ENCODE measurements around the gene HPSE2.

HPSE2 gene

DNA sequence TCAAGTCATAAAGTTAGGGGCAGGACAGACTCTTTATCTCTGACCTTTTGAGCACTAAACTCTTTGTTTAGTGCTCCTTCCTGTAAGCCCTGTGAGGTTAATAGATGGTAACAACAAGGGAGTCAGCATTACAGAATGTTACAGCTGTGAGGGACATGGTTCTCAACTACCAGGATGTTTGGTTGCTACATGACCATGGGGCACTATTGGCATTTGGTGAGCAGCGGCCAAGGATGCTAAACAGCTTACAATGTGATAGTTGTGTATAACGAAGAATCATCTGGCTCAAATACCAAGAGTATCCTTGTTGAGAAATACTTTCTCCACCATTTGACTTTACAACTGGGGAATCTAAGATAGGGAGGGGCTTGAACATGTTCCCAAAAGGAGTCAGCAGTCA is 753.6 kb downstream of the HPSE2 start:
- DNase-seq, result no peak

- no peak for DNase-seq
These were observed 754.2 kb downstream of the HPSE2 start for GRCh38 chr10:98481404-98481945.

DNA sequence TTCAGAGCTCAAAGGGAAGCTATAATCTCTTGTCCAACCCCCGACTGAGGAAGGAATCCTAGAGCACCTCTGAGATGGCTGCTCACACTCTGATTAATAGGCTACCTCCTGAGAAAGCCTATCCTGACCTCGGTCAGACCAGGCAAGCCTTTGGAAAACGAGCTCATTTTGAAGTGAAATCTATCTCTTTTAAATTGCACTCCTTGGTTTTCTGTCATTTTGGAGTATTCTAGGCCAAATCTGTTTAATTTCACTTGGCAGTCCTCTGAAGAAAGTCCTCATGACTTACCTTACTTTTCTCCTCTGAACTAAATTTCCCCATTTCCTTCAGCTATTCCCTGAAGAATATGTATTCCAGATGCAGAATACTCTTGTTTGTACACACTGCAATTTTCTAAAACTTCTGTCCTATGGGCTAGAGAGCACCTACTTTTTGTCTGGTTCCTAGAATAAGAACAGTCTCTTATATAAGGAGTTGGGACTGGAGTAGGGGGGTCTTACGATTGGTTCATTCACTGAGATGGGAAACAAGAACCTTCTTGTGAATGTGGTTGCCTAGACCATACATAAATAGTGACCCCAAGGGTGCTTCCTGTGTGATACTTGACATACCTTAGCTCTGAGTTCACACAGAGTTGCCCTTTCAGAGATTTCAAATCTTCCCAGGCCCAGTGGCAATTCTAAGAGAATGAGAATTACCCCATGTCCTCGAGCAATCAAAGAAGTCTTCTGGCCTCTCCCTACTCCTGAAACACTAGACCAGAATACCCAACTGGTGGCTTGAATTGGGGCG is 757.0 kb downstream of the HPSE2 start:
- DNase-seq, result no peak

GRCh38 chr10:98477861-98478260 is 757.8 kb downstream of the HPSE2 start:
- DNase-seq, result no peak

GRCh38 chr10:98474628-98475027 is 761.0 kb downstream of the HPSE2 start:
- DNase-seq, result no peak

DNA sequence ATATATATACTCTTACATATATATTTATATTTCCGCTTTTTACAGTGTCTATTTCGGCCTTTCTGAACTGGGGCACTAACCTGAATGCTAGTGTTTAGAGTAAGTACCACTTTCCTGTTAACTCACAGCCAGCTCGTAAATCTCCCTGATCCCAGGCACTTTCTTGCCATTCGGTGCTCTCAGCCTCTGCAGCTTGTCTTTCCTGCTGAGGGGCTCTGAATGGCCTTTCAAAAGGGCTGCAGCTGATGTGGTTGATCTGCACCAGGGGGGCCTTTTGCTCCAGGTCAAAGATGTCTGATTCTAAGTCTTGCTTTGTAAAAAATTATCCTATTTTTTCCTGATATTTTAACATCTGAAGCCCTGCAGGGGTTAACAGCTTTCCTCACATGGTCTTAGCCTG is 763.5 kb downstream of the HPSE2 start:
- DNase-seq, result no peak

- DNase-seq, result no peak
These were observed 764.8 kb downstream of the HPSE2 start for GRCh38 chr10:98470850-98471249.

DNA sequence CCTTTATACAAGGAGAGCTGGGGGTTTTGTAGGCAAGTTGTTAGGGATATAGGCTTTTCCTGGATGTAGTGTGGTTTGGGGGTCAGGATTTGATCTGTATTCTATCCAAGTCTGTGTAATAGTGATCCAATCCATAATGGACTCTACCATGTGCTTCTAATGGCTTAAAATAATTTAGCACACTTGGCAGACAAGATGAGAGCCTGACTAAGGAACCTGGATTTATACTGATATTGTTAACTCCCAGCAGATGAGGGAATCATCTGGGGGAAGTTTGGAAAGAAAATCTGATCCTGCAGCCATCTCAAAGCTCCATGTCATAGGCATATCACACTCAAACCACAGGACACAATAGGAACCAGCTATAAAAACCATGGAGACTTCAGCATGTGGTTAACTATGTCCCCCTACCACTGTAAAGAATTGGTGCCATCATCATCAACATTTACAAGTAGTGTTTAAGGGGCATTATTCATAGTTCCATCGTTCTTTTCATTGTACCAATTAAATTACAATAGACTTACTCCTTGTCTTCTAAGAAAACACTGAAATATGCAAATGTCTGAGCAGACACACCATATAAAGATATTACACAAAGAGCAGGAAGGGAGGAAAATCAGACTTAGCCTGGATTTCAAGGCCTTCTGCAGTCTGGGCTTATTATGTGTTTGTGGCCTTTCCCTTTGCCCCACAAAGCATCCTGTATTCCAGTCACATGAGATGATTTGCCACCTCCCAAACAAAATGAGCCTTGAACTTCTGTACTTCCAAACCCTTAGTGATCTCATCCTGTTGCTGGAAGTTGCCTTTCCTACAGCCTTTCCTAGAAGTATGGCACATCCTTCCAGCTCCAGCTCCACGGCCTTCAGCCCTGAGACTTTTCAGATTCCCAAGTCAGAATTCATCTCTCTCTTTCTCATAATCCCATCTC is 766.4 kb downstream of the HPSE2 start:
- DNase-seq, result no peak

DNA sequence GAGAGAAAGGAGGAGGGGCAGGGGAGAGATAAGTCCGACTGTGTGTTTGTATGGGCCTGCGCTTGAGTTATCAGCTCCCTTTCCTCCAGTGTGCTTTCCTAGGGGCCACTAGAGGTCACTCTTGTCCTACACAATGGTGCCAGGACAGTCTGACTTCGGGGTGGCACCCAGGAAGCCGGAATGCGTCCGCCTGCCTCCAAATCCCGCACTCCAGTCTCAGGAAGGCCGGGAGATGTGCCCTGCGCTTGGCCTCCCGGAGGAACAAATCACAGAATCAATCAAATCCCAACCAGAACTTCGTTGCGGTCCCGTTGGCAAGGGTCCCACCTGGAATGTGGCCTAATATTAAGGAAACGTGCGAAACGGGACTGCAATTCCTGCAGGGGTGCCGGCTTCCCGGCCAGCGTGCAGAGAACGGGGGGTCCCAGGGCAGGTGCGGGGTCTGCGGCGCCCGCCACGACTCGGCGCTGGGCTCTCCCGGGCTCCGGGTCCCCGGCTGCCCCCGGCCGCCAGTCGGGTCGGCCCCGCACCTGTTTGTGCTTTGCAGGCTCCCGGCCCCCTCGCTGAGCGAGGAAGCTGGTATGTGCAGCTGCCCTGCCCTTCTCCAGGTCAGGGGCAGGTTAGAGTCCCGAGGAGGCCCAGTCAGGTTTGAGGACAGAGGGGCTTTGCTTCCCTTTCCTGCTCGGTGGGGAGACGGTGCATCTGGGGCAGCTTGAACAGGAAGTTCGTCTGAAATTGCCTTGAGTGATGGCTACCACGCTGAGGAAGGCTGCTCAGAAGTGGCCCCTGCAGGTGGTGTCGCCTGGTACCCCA is 767.9 kb downstream of the HPSE2 start:
- peak; percentile 79 for DNase-seq

- DNase-seq, result no peak
These were observed 768.7 kb downstream of the HPSE2 start for GRCh38 chr10:98466861-98467505.

DNA sequence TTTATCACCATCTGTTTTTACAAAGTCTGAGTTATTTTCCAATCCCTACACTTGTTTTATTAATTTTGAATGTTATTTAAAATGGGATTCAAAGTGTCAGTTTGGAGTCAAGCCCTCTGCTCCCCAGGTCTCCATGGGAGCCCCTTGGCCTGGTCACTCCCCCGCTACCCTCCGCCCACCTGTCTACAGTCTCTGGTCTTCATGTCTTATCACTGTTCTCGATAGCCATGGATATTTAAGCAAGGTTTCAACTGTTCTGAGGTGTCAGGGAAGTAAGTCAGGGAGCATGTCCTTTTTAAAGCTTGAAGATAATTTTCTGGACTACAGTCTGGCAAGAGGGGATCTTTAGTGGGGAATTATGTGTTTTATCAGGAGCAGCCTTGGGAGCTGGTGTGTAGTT is 769.8 kb downstream of the HPSE2 start:
- no peak for DNase-seq

DNA sequence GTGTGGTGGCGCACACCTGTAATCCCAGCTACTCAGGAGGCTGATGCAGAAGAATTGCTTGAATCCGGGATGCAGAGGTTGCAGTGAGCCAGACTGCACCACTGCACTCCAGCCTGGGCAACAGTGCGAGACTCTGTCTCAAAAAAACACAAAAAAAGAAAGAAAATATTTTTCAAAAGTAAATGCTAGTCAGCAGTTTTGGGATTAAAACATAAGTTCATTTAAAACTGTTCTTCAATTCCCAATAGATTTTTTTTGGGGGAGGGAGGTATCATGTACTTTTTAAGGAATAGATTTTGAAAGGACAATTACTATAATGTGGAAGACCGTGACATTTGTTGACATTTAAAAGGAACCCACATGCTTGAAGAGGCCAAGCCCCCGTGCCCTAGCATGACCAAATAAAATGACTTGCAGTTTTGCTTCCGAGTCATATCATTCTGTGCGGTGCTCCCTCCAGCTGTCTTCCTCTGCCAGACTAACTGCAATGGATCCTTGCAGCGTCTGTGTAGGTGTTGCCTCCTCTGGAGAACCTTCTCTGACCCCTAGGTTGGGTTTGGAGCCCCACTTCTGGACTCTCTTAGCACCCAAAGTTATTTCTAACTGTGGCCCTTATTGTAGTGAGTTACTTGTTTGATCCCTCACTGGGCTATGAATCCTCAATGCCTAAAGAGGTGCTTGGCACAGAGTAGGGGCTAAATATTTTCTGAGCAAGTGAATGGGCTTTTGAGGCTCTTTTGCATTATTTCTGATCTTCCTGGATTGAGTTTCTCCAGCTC is 771.5 kb downstream of the HPSE2 start:
- no peak for DNase-seq

GRCh38 chr10:98463016-98463415 is 772.6 kb downstream of the HPSE2 start:
- no peak for DNase-seq

- no peak for DNase-seq
These were observed 774.2 kb downstream of the HPSE2 start for GRCh38 chr10:98461500-98461842.

DNA sequence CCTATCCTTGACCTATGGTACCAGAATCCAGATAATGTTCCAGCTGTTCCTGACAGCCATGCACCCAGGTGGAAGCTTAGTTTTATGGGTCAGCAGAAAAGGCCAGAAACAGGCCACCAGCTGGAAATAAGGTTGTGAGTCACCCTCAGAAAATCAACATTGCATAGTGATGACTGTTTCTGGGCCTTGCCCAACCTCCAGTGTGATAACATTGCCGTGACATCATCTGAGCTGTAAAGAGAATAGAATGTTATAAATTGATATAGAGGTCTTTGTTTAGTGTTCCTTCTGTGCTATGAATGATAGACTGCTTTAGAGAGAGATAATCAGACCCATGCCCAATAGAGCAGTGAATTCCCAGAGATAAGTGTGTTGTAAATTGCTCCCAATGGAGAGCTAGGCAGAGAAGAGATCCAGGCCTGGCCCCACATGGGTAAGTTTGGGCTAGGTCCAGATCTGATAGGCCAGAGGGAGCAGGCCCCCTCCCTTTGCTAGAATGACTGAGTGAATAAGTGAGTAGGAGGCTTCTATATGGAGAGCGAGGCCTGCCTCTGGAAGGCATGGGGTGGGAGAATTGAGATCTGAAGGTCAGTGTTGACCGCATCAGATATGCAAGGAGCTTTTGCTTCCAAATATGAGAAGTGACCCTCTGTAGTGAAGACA is 774.7 kb downstream of the HPSE2 start:
- DNase-seq, result no peak

DNA sequence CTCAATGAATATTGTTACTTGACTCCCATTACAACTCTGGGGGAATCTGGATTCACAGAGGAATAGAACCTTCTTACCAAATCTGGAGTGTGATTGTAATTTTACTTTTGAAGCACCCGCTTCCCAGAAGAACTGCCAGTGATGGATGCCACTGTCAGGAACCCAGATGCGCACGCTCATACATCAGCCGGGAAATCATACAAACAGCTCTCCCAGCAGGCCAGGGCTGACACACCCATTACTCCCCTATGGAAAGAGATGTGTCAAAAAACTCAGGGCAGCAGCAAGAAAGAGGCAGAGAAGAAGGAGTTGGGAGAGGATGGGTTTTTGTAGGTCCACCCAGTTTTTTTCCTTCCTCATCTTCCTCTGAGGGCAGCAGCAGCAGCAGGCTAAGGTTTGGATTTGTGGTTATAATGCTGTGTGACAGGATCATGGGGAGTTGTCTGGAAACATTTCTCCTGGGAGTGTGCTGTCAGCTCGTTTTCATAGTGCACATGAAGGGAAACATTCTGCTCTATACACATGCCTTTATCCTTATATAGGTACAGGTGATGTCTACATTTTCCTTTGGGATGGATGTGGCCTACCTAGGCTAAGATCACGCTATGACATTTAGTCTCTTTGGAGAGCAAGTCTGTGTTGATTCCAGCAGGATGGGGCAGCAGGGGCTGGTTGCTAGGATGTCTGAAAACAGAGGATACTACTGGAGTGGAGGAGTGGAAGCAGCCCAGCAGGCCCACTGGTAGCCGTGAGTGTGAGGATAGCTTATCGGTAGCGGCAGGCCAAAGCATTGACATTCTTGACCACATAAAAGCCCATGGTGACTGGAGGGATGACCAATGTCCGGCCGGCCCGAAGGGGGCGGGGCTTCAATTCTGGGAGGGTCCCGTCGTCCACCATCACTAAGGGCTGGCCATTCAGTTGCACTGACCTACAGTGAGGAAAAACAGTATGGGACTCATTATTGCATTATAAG is 776.6 kb downstream of the HPSE2 start:
- DNase-seq, result no peak

DNA sequence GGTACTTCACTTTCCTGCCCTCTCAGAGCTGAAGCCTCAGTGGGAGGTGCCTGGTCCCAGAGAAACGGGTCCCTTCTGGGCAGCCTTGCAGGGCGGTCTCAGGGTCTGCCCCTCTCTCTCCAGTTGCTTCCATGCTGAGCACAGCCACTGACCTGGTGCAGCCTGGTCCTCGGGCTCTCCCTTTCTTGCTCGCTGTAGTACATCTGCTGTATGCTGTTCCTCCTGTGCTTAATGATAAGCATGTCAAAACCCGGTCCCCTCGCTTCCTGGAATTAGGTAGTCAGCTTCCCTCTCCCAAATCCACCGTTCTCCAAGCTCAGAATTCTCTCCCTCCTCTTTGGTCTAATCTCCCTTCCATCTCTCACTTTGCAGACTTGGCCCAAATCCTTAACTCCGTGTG is 777.9 kb downstream of the HPSE2 start:
- DNase-seq, result no peak

DNA sequence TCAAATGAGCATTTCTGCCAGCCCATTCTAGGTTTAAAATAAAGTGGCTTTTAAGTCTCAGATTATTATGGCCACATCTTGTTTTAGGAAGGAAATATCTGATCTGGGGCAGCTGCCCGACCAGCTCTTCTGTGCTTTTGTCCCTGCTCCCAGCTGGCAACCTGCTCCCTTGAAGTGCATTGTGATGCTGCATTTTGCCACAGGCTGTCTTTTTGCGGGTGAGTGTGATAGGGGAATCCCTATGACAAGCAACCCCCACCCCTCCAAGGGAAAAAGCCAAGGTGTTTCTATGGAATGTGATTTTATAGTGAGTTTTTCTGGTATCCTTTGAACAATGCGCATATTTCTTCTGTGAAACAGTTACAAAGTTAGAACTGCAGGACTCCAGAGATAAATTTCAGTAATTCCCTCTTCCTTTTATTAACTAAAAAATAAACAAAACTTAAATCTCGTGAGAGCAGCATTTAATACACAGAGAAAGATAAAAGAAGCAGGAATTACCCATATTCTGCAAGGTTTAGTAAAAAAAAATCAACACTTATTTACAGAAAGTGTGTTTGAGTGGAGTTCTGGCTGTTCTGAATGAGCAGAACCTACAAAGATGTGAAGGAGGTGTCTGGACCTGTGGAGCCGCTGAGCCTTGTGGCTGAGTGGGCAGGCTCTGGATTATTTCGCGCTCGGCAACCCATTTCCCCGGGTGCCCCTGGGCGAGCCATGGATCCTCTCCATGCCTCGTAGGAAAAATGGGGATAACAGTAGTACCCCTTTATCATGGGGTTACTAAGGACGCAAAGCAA is 778.8 kb downstream of the HPSE2 start:
- no peak for DNase-seq

DNA sequence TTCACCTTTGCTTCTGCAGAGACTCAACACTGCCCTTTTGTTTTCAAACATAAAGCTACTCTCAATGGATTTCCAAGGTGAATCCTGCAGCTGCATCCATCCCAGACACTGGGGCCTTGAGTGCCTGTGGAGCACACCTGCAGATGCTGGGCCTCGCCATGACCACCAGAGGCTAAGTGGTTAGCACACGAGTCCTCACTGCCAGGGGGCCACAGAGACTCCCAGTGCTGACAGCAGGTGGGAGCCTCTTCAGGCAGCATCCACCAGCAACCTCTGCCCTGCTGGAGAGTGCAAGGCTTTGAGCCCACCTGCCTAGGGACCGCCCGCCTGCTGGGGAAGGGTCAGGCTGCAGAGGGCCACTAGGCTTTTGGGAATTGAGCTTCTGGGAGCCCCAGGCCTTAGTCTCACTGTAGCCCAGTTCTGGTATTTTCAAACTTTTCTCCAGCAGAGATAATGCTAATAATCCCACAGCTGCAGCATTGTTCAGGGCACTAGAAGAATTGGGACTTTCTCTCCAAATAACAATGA is 779.5 kb downstream of the HPSE2 start:
- no peak for DNase-seq

Data from right forelimb (tissue), 1 donor.